ENCODE data around the gene MIXL1. TPM values are rescaled to one million over a fixed set of nuclear protein-coding genes. Genes with fewer than 3 reads are reported as not detected.

Gene MIXL1
- total RNA-seq, 1 donor from 2014 or later = not detected

GRCh38 chr1:226187380-226187779 lies 36.1 kb upstream of the MIXL1 start:
- Histone ChIP-seq H3K4me3 (peak overlapping the region; percentile 78), H2AFZ (replicated peaks) (peak overlapping the region; percentile 92), H3K9ac (no peak overlapping the region), H3K36me3 (no peaks in the 10 kb centered on the region), H3K4me1 (peaks cover 15% of the 10 kb centered on the region), H3K27ac (no peak overlapping the region), H4K20me1 (ENCODE audit: low read depth) (peaks cover 26% of the 10 kb centered on the region), H3K27me3 (no peaks in the 10 kb centered on the region), H3K79me2 (ENCODE audit: low read depth) (peaks cover 42% of the 10 kb centered on the region), H3F3A (ENCODE audit: low read depth) (peaks cover 15% of the 10 kb centered on the region), H3K9me3 (ENCODE audit: low read depth) (no peaks in the 10 kb centered on the region), H3K4me2 (peak overlapping the region; percentile 97)
- Mint-ChIP-seq H3K4me1 (peaks cover 25% of the 10 kb centered on the region), H3K36me3 (peaks cover 4% of the 10 kb centered on the region), H3K27me3 (ENCODE audit: insufficient read depth, low read depth) (peaks cover 2% of the 10 kb centered on the region), H3K9me3 (no peaks in the 10 kb centered on the region), H3K4me3 (peak overlapping the region; percentile 94), H3K27ac (peak overlapping the region; percentile 29)
- TF ChIP-seq CTCF (IDR thresholded peaks at IDR 0.05) = no peak
- no peak for TF ChIP-seq EZH2phosphoT487 (IDR thresholded peaks at IDR 0.05)
- no peak for TF ChIP-seq EZH2 (IDR thresholded peaks at IDR 0.05)
- no peak for DNase-seq (ENCODE audit: low spot score)

- H3K4me1 Mint-ChIP-seq = peaks cover 3% of the 10 kb centered on the region
- H3K79me2 ChIP-seq (ENCODE audit: low read depth) = no peaks in the 10 kb centered on the region
- no peak overlapping the region for H3K9ac ChIP-seq
- H3K27ac ChIP-seq = no peak overlapping the region
- DNase-seq (ENCODE audit: low spot score) = no peak
- no peak overlapping the region for H3K4me2 ChIP-seq
- no peak for TF ChIP-seq EZH2 (IDR thresholded peaks at IDR 0.05)
- TF ChIP-seq CTCF (IDR thresholded peaks at IDR 0.05) = no peak
- TF ChIP-seq EZH2phosphoT487 (IDR thresholded peaks at IDR 0.05) = no peak
- no peak overlapping the region for H3K4me3 Mint-ChIP-seq
- H3F3A ChIP-seq (ENCODE audit: low read depth) = no peaks in the 10 kb centered on the region
- no peaks in the 10 kb centered on the region for H4K20me1 ChIP-seq (ENCODE audit: low read depth)
- H3K4me3 ChIP-seq = no peak overlapping the region
- no peak overlapping the region for H3K27ac Mint-ChIP-seq
- no peak overlapping the region for H2AFZ ChIP-seq (replicated peaks)
- H3K9me3 ChIP-seq (ENCODE audit: low read depth) = no peaks in the 10 kb centered on the region
- no peaks in the 10 kb centered on the region for H3K27me3 Mint-ChIP-seq (ENCODE audit: insufficient read depth, low read depth)
- no peaks in the 10 kb centered on the region for H3K36me3 ChIP-seq
- no peaks in the 10 kb centered on the region for H3K27me3 ChIP-seq
- H3K9me3 Mint-ChIP-seq = no peaks in the 10 kb centered on the region
- H3K36me3 Mint-ChIP-seq = no peaks in the 10 kb centered on the region
- H3K4me1 ChIP-seq = no peaks in the 10 kb centered on the region
These were observed 28.3 kb upstream of the MIXL1 start for GRCh38 chr1:226195144-226195543.

GRCh38 chr1:226199971-226200370 lies 23.5 kb upstream of the MIXL1 start:
- H3K27ac Mint-ChIP-seq = no peak overlapping the region
- H3K79me2 ChIP-seq (ENCODE audit: low read depth) = no peaks in the 10 kb centered on the region
- no peaks in the 10 kb centered on the region for H3K36me3 Mint-ChIP-seq
- H3K4me1 Mint-ChIP-seq = peaks cover 3% of the 10 kb centered on the region
- H2AFZ ChIP-seq (replicated peaks) = no peak overlapping the region
- H3K4me2 ChIP-seq = no peak overlapping the region
- H3F3A ChIP-seq (ENCODE audit: low read depth) = peaks cover 4% of the 10 kb centered on the region
- TF ChIP-seq CTCF (IDR thresholded peaks at IDR 0.05) = no peak
- no peak for TF ChIP-seq EZH2 (IDR thresholded peaks at IDR 0.05)
- no peak for TF ChIP-seq EZH2phosphoT487 (IDR thresholded peaks at IDR 0.05)
- no peaks in the 10 kb centered on the region for H3K9me3 ChIP-seq (ENCODE audit: low read depth)
- peaks cover 3% of the 10 kb centered on the region for H3K27me3 Mint-ChIP-seq (ENCODE audit: insufficient read depth, low read depth)
- H3K27ac ChIP-seq = no peak overlapping the region
- H3K27me3 ChIP-seq = no peaks in the 10 kb centered on the region
- H4K20me1 ChIP-seq (ENCODE audit: low read depth) = no peaks in the 10 kb centered on the region
- no peak overlapping the region for H3K9ac ChIP-seq
- no peaks in the 10 kb centered on the region for H3K36me3 ChIP-seq
- no peak for DNase-seq (ENCODE audit: low spot score)
- no peaks in the 10 kb centered on the region for H3K9me3 Mint-ChIP-seq
- H3K4me3 ChIP-seq = no peak overlapping the region
- no peak overlapping the region for H3K4me3 Mint-ChIP-seq
- H3K4me1 ChIP-seq = peaks cover 7% of the 10 kb centered on the region
